ENCODE data around the gene NETO1.

Gene NETO1

GRCh38 chr18:72847771-72848170 lies 20.0 kb downstream of the NETO1 start:
- no peak for DNase-seq (ENCODE audit: low read depth)
- no peak for TF ChIP-seq CTCF (conservative IDR thresholded peaks at IDR 0.05; ENCODE audit: control insufficient read depth, insufficient read depth, low read depth, low read length)
- no peak overlapping the region for H3K4me3 ChIP-seq (ENCODE audit: control insufficient read depth, low read depth, low read length)

GRCh38 chr18:72846736-72847533 lies 20.9 kb downstream of the NETO1 start:
- DNase-seq (ENCODE audit: low read depth), result no peak
- H3K4me3 ChIP-seq (ENCODE audit: control insufficient read depth, low read depth, low read length), result no peak overlapping the region
- no peak for TF ChIP-seq CTCF (conservative IDR thresholded peaks at IDR 0.05; ENCODE audit: control insufficient read depth, insufficient read depth, low read depth, low read length)

- TF ChIP-seq CTCF (conservative IDR thresholded peaks at IDR 0.05; ENCODE audit: control insufficient read depth, insufficient read depth, low read depth, low read length), result no peak
- H3K4me3 ChIP-seq (ENCODE audit: control insufficient read depth, low read depth, low read length), result no peak overlapping the region
- no peak for DNase-seq (ENCODE audit: low read depth)
Measured at GRCh38 chr18:72843743-72844142, 24.0 kb downstream of the NETO1 start.

GRCh38 chr18:72840109-72840508 lies 27.7 kb downstream of the NETO1 start:
- no peak for TF ChIP-seq CTCF (conservative IDR thresholded peaks at IDR 0.05; ENCODE audit: control insufficient read depth, insufficient read depth, low read depth, low read length)
- no peak overlapping the region for H3K4me3 ChIP-seq (ENCODE audit: control insufficient read depth, low read depth, low read length)
- DNase-seq (ENCODE audit: low read depth), result no peak

- H3K4me3 ChIP-seq (ENCODE audit: control insufficient read depth, low read depth, low read length), result no peak overlapping the region
- DNase-seq (ENCODE audit: low read depth), result no peak
- no peak for TF ChIP-seq CTCF (conservative IDR thresholded peaks at IDR 0.05; ENCODE audit: control insufficient read depth, insufficient read depth, low read depth, low read length)
Measured at GRCh38 chr18:72834731-72835130, 33.1 kb downstream of the NETO1 start.

- no peak for DNase-seq (ENCODE audit: low read depth)
- TF ChIP-seq CTCF (conservative IDR thresholded peaks at IDR 0.05; ENCODE audit: control insufficient read depth, insufficient read depth, low read depth, low read length), result no peak
- no peak overlapping the region for H3K4me3 ChIP-seq (ENCODE audit: control insufficient read depth, low read depth, low read length)
Measured at GRCh38 chr18:72833471-72833870, 34.3 kb downstream of the NETO1 start.
